Suprapubic skin (tissue), 3 donors: ENCODE results near the gene MTX1.

Experiments
- EP300 ChIP-seq: sonication (generic); formaldehyde crosslinking; IDR thresholded peaks from one replicate; pipeline ENCODE4 v1.6.1; 2017; ENCODE audit warnings: antibody characterized with exemption
- POLR2A ChIP-seq, 2 donors: fragments of 450-650 bp; IDR thresholded peaks; one replicate each; pipeline ENCODE4 v1.6.1; 2017; ENCODE audit warnings: antibody characterized with exemption in 2 of 2, mild to moderate bottlenecking in 2 of 2, moderate library complexity in 2 of 2
- TF ChIP-seq, protein P1 (sequence below), 2 donors: fragments of 200-600 bp in 1 of 2; fragments of 450-650 bp in 1 of 2; sonication (generic) in 1 of 2; IDR thresholded peaks; one replicate each; pipeline ENCODE4 v1.5.1; 2016 to 2019; ENCODE audit warnings: antibody characterized with exemption in 2 of 2, mild to moderate bottlenecking in 1 of 2, moderate library complexity in 1 of 2

DNA sequence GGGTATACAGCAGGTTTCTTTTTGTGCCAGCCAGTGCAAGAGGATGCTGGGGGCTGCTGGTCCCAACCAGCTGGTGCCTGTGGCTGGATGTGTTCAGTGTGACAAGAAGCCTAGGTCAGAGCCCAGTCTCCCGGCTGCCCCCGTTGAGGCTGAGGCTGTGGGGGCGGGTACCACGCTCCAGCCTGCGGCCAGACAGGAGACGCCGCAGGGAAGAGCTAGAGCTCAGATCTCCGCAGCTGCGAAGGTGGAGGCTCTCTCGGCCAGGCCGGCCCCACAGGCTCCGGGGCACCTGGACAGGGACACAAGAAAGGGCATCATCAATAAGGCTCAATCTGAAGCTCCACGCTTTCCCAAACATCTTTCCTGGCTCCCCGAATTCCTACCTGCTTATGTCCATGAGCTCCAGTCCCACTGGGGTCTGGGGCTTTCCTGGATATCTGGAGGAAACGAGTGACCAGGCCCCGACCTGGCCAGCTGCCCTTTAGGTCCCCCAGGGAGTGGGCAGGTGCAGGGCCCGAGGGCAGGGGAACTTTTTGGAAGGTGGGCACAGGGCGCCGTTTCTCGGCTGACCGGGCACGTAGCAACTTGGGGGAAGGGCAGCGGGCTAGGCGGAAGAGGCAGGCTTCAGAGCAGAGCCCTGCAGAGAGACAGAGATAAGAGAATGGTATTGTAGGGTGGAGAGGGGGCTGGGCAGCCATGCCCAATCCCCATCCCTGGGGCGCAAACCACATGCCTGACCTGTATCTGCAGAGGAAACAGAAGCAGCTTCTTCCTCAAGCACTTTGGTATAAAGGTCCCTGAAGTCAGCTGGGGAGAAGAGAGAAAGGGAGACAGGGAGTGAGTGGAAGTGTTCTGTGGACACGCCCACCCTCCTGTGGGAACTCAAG, 39.4 kb downstream of the MTX1 start:
- TF ChIP-seq, protein P1, sequence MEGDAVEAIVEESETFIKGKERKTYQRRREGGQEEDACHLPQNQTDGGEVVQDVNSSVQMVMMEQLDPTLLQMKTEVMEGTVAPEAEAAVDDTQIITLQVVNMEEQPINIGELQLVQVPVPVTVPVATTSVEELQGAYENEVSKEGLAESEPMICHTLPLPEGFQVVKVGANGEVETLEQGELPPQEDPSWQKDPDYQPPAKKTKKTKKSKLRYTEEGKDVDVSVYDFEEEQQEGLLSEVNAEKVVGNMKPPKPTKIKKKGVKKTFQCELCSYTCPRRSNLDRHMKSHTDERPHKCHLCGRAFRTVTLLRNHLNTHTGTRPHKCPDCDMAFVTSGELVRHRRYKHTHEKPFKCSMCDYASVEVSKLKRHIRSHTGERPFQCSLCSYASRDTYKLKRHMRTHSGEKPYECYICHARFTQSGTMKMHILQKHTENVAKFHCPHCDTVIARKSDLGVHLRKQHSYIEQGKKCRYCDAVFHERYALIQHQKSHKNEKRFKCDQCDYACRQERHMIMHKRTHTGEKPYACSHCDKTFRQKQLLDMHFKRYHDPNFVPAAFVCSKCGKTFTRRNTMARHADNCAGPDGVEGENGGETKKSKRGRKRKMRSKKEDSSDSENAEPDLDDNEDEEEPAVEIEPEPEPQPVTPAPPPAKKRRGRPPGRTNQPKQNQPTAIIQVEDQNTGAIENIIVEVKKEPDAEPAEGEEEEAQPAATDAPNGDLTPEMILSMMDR (IDR thresholded peaks at IDR 0.05), result no peak
- TF ChIP-seq POLR2A (IDR thresholded peaks at IDR 0.05) (no peak), EP300 (no peak)
